Measurements from ENCODE around the gene RPS15. TPM values are rescaled to one million over a fixed set of nuclear protein-coding genes. Genes with fewer than 3 reads are reported as not detected.
A peak's percentile ranks its signal among the peaks of the same experiment; 100 is the strongest.

The RPS15 gene
- total RNA-seq, 1 donor from 2014 or later: 1,918 TPM

DNA sequence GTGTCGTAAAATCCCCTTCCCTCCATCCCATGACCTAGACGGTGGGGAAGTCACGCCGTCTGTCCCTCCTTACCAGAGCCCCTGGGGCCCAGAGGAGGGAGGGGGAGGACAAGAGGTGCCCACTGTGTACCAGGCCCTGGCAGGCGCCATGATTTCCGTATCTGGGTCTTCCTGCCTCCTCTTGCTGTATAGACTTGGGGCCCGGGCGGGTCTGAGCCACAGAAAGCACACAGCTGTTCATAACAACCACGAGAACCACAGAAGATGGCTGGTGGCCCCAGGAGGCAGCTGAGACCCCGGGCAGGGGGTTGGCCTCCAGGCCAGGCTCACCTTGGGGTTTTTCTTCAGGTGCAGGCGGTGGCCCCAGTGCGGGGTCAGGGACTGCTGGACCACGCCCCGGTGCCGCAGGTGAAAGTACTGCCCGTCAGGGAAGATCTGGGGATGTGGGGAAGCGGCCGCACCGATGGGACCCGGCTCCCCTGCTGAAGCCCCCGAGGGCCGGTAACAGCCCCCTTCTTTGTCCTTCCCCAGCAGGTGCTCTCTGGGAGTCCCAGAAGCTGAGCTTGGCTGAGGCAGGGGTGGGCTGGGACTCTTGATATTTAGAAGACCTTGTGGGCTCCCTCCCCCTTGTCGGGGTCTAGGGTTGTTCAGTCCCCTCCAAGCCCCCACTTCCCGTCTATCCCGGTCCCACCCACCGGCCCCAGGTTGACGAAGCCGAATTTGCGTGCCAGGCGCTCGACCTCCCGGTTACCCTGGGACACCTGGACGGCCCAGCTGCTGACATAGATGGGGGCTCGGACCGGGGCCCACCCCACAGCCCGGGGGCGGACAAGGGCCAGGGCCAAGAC, 51.5 kb downstream of the RPS15 start:
- peak overlapping the region; percentile 82 for H3K4me3 Mint-ChIP-seq
- H3K9me3 Mint-ChIP-seq: no peaks in the 10 kb centered on the region
- Histone ChIP-seq H2AFZ (replicated peaks) (peak overlapping the region; percentile 85), H3K27me3 (peaks cover 36% of the 10 kb centered on the region), H3K27ac (no peak overlapping the region), H3K9me3 (ENCODE audit: low read depth) (no peaks in the 10 kb centered on the region), H3F3A (ENCODE audit: low read depth) (peaks cover 7% of the 10 kb centered on the region), H3K79me2 (ENCODE audit: low read depth) (no peaks in the 10 kb centered on the region), H3K4me2 (peak overlapping the region; percentile 81), H3K9ac (no peak overlapping the region), H3K36me3 (no peaks in the 10 kb centered on the region), H3K4me1 (peaks cover 12% of the 10 kb centered on the region), H4K20me1 (ENCODE audit: low read depth) (peaks cover 9% of the 10 kb centered on the region), H3K4me3 (peak overlapping the region; percentile 64)
- no peaks in the 10 kb centered on the region for H3K36me3 Mint-ChIP-seq
- no peak for DNase-seq (ENCODE audit: low spot score)
- peaks cover 17% of the 10 kb centered on the region for H3K4me1 Mint-ChIP-seq
- peaks cover 9% of the 10 kb centered on the region for H3K27me3 Mint-ChIP-seq (ENCODE audit: insufficient read depth, low read depth)
- H3K27ac Mint-ChIP-seq: peak overlapping the region; percentile 81
- TF ChIP-seq EZH2 (IDR thresholded peaks at IDR 0.05): no peak
- TF ChIP-seq, protein P1, sequence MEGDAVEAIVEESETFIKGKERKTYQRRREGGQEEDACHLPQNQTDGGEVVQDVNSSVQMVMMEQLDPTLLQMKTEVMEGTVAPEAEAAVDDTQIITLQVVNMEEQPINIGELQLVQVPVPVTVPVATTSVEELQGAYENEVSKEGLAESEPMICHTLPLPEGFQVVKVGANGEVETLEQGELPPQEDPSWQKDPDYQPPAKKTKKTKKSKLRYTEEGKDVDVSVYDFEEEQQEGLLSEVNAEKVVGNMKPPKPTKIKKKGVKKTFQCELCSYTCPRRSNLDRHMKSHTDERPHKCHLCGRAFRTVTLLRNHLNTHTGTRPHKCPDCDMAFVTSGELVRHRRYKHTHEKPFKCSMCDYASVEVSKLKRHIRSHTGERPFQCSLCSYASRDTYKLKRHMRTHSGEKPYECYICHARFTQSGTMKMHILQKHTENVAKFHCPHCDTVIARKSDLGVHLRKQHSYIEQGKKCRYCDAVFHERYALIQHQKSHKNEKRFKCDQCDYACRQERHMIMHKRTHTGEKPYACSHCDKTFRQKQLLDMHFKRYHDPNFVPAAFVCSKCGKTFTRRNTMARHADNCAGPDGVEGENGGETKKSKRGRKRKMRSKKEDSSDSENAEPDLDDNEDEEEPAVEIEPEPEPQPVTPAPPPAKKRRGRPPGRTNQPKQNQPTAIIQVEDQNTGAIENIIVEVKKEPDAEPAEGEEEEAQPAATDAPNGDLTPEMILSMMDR (IDR thresholded peaks at IDR 0.05): no peak
- TF ChIP-seq EZH2phosphoT487 (IDR thresholded peaks at IDR 0.05): no peak

Other genes with a start within 250 kb of the RPS15 start
- 27.4 and 67.3 TPM in 2 replicates for gene STK11, start 232.6 kb upstream of the RPS15 start, total RNA-seq (ENCODE audit: low replicate concordance)
- 1.2 and 17.8 TPM in 2 replicates for gene CBARP, start 200.4 kb upstream of the RPS15 start, total RNA-seq (ENCODE audit: low replicate concordance)
- gene ATP5F1D, start 196.6 kb upstream of the RPS15 start, total RNA-seq (ENCODE audit: low replicate concordance): 7.1 and 52.0 TPM in 2 replicates
- 16.1 and 51.3 TPM in 2 replicates for gene MIDN, start 189.8 kb upstream of the RPS15 start, total RNA-seq (ENCODE audit: low replicate concordance)
- 395 and 737 TPM in 2 replicates for gene CIRBP, start 169.1 kb upstream of the RPS15 start, total RNA-seq (ENCODE audit: low replicate concordance)
- gene FAM174C, start 162.9 kb upstream of the RPS15 start, total RNA-seq (ENCODE audit: low replicate concordance): 4.8 and 14.6 TPM in 2 replicates
- gene EFNA2, start 152.5 kb upstream of the RPS15 start, total RNA-seq (ENCODE audit: low replicate concordance): 13.2 and 34.7 TPM in 2 replicates
- gene NDUFS7, start 54.5 kb upstream of the RPS15 start, total RNA-seq (ENCODE audit: low replicate concordance): 15.4 and 69.3 TPM in 2 replicates
- gene GAMT, start 36.9 kb upstream of the RPS15 start, total RNA-seq (ENCODE audit: low replicate concordance): 13.8 and 53.7 TPM in 2 replicates
- gene DAZAP1, start 30.8 kb upstream of the RPS15 start, total RNA-seq (ENCODE audit: low replicate concordance): 107 and 121 TPM in 2 replicates
- 1.3 and 12.2 TPM in 2 replicates for gene APC2, start 11.7 kb downstream of the RPS15 start, total RNA-seq (ENCODE audit: low replicate concordance)
- gene C19orf25, start 40.8 kb downstream of the RPS15 start, total RNA-seq (ENCODE audit: low replicate concordance): 14.4 and 40.4 TPM in 2 replicates
- gene PCSK4, start 52.0 kb downstream of the RPS15 start, total RNA-seq (ENCODE audit: low replicate concordance): 3.6 and 12.5 TPM in 2 replicates
- gene REEP6, start 52.8 kb downstream of the RPS15 start, total RNA-seq (ENCODE audit: low replicate concordance): 4.8 and 13.0 TPM in 2 replicates
- gene ADAMTSL5, start 74.6 kb downstream of the RPS15 start, total RNA-seq (ENCODE audit: low replicate concordance): 0.12 and 0.13 TPM in 2 replicates
- gene PLK5, start 85.7 kb downstream of the RPS15 start, total RNA-seq (ENCODE audit: low replicate concordance): 0.81 TPM in 1 of 2 replicates, not detected in the other
- 15.9 and 87.3 TPM in 2 replicates for gene MEX3D, start 129.9 kb downstream of the RPS15 start, total RNA-seq (ENCODE audit: low replicate concordance)
- 34.2 and 117 TPM in 2 replicates for gene MBD3, start 154.5 kb downstream of the RPS15 start, total RNA-seq (ENCODE audit: low replicate concordance)
- 37.4 and 51.4 TPM in 2 replicates for gene UQCR11, start 167.1 kb downstream of the RPS15 start, total RNA-seq (ENCODE audit: low replicate concordance)
- 131 and 332 TPM in 2 replicates for gene TCF3, start 214.2 kb downstream of the RPS15 start, total RNA-seq (ENCODE audit: low replicate concordance)

Measured in neural progenitor cell (in vitro differentiated cells).